Natural killer cell (primary cell): Measurements from ENCODE around the gene PSMD8. TPM values are rescaled to one million over a fixed set of nuclear protein-coding genes. Genes with fewer than 3 reads are reported as not detected.

ENCODE experiments used
- ATAC-seq, 3 donors: fragments of 150-1000 bp in 2 of 3; fragments of 200-7000 bp in 1 of 3; cut with Tn5 transposase; 1 replicate in 1 of 3; 2 replicates in 2 of 3; pipeline ENCODE4 v1.10.0; 2021; ENCODE audit warnings: mild to moderate bottlenecking in 2 of 3, moderate library complexity in 2 of 3
- DNase-seq, 2 donors: peaks; one replicate each; pipeline versions ENCODE4 v3.0.0 to v3.0.0-alpha.2; 2013 to 2021; ENCODE audit warnings: mixed read lengths in 1 of 2
- H3K27ac ChIP-seq: one replicate; pipeline ENCODE4 v1.5.1; 2013; ENCODE audit warnings: mild to moderate bottlenecking, low read length
- H3K27me3 ChIP-seq: one replicate; pipeline ENCODE4 v1.6.1; 2013; ENCODE audit warnings: low read length; ENCODE audit not compliant: control insufficient read depth, insufficient read depth
- H3K36me3 ChIP-seq: one replicate; pipeline ENCODE4 v1.6.1; 2013; ENCODE audit warnings: low read length; ENCODE audit not compliant: control insufficient read depth, insufficient read depth
- H3K4me1 ChIP-seq: one replicate; pipeline ENCODE4 v1.6.1; 2013; ENCODE audit warnings: low read length; ENCODE audit not compliant: control insufficient read depth, insufficient read depth
- H3K4me3 ChIP-seq: one replicate; pipeline ENCODE4 v1.5.1; 2013; ENCODE audit warnings: low read length
- H3K9me3 ChIP-seq: one replicate; pipeline ENCODE4 v1.6.1; 2013; ENCODE audit warnings: low read length; ENCODE audit not compliant: control insufficient read depth, insufficient read depth
- H3K27ac Mint-ChIP-seq, 2 donors: one replicate each; pipeline ENCODE4 v1.8.0; 2022; ENCODE audit warnings: mild to moderate bottlenecking in 2 of 2, mixed read lengths in 2 of 2, moderate library complexity in 1 of 2
- H3K27me3 Mint-ChIP-seq, 2 donors: one replicate each; pipeline ENCODE4 v1.8.0; 2022; ENCODE audit warnings: low read depth in 2 of 2, mixed read lengths in 2 of 2
- H3K36me3 Mint-ChIP-seq: one replicate; pipeline ENCODE4 v1.8.0; 2022; ENCODE audit warnings: mixed read lengths
- H3K4me1 Mint-ChIP-seq, 2 donors: one replicate each; pipeline ENCODE4 v1.8.0; 2022; ENCODE audit warnings: mixed read lengths in 2 of 2
- H3K4me3 Mint-ChIP-seq: one replicate; pipeline ENCODE4 v1.8.0; 2022; ENCODE audit warnings: mild to moderate bottlenecking, moderate library complexity, mixed read lengths
- H3K9me3 Mint-ChIP-seq, 2 donors: one replicate each; pipeline ENCODE4 v1.8.0; 2022; ENCODE audit warnings: mixed read lengths in 2 of 2
- CTCF ChIP-seq: fragments of 200-600 bp; IDR thresholded peaks from one replicate; pipeline ENCODE4 v1.8.0; 2022; ENCODE audit warnings: antibody characterized with exemption
- WGBS: methylation state at CpG from one replicate; pipeline ENCODE4 v1.1.7; 2013; ENCODE audit warnings: missing lambda C conversion rate; ENCODE audit not compliant: insufficient coverage; 5-methylcytosine and 5-hydroxymethylcytosine counted together
- intact Hi-C: fragments of 100-400 bp; cut with micrococcal nuclease; formaldehyde crosslinking; loops from one replicate; pipeline ENCODE4 v1.14.2; 2022
- total RNA-seq, 4 donors: library from RNA; stranded (reverse); fragments of 120-200 nt in 1 of 4; gene quantifications; one replicate each; pipeline versions ENCODE4 v1.2.3 to v1.2.4, GENCODE V29; 2013 to 2022

PSMD8 gene
- total RNA-seq, 3 donors from 2014 or later (not counting 1 experiment from before 2014, with no cell fraction given): 109 to 115 (median 109) TPM

- WGBS: 95% methylated on average over 10 of the region's 10 CpGs
- H3K27ac Mint-ChIP-seq: no peak overlapping the region
These were observed 10.0 kb downstream of the PSMD8 start for GRCh38 chr19:38384209-38385027.

GRCh38 chr19:38385057-38385803 lies 10.9 kb downstream of the PSMD8 start:
- no peak overlapping the region for H3K4me3 ChIP-seq
- ATAC-seq: no peak
- no peaks in the 10 kb centered on the region for H3K9me3 ChIP-seq
- no peak for DNase-seq
- no peak overlapping the region for H3K27ac ChIP-seq
- Mint-ChIP-seq H3K9me3 (no peaks in the 10 kb centered on the region), H3K4me3 (no peak overlapping the region), H3K4me1 (peaks cover 12 to 19% of the 10 kb centered on the region in 2 donors), H3K27ac (no peak overlapping the region), H3K27me3 (peaks cover 13% of the 10 kb centered on the region in 2 donors), H3K36me3 (peaks cover 11% of the 10 kb centered on the region)
- peaks cover 35% of the 10 kb centered on the region for H3K4me1 ChIP-seq
- WGBS: 91% methylated on average over 40 of the region's 40 CpGs
- no peak for TF ChIP-seq CTCF
- peaks cover 37% of the 10 kb centered on the region for H3K36me3 ChIP-seq
- intact Hi-C loops: no loop called here
- peaks cover 16% of the 10 kb centered on the region for H3K27me3 ChIP-seq

More at GRCh38 chr19:38384209-38385027, 10.0 kb downstream of the PSMD8 start:
- H3K9me3 Mint-ChIP-seq: no peaks in the 10 kb centered on the region
- peaks cover 40% of the 10 kb centered on the region for H3K36me3 ChIP-seq
- H3K4me3 ChIP-seq: no peak overlapping the region
- peaks cover 11% of the 10 kb centered on the region for H3K36me3 Mint-ChIP-seq
- H3K27me3 ChIP-seq: peaks cover 16% of the 10 kb centered on the region
- H3K27me3 Mint-ChIP-seq: peaks cover 13% of the 10 kb centered on the region in 2 donors
- TF ChIP-seq CTCF: no peak
- no peaks in the 10 kb centered on the region for H3K9me3 ChIP-seq
- DNase-seq (no peak), ATAC-seq (no peak)
- peak overlapping the region; percentile 35 for H3K4me3 Mint-ChIP-seq
- H3K27ac ChIP-seq: no peak overlapping the region
- H3K4me1 ChIP-seq: peaks cover 35% of the 10 kb centered on the region
- H3K4me1 Mint-ChIP-seq: peaks cover 12 to 15% of the 10 kb centered on the region in 2 donors
- intact Hi-C loops: no loop called here

- no peak for DNase-seq
- Mint-ChIP-seq H3K4me3 (peak overlapping the region; percentile 56), H3K9me3 (no peaks in the 10 kb centered on the region), H3K27ac (no peak overlapping the region), H3K36me3 (peaks cover 11% of the 10 kb centered on the region), H3K27me3 (peaks cover 13 to 15% of the 10 kb centered on the region in 2 donors), H3K4me1 (peaks cover 12 to 19% of the 10 kb centered on the region in 2 donors)
- H3K4me1 ChIP-seq: peaks cover 35% of the 10 kb centered on the region
- intact Hi-C loops: no loop called here
- H3K27ac ChIP-seq: no peak overlapping the region
- ATAC-seq: peak in 1 of 3 donors; percentile 9
- 47% methylated on average over 40 of the region's 40 CpGs for WGBS
- peaks cover 34% of the 10 kb centered on the region for H3K36me3 ChIP-seq
- no peak overlapping the region for H3K4me3 ChIP-seq
- H3K27me3 ChIP-seq: peaks cover 16% of the 10 kb centered on the region
- H3K9me3 ChIP-seq: no peaks in the 10 kb centered on the region
- TF ChIP-seq CTCF: no peak
These were observed 11.5 kb downstream of the PSMD8 start for GRCh38 chr19:38385804-38386257.
